Kidney epithelial cell (primary cell): ENCODE results near the gene TCAIM. TPM values are rescaled to one million over a fixed set of nuclear protein-coding genes. Genes with fewer than 3 reads are reported as not detected.
A peak's percentile ranks its signal among the peaks of the same experiment; 100 is the strongest.
"Not testable (repeated sequence)": the region's sequence is repeated elsewhere in the genome, so short reads cannot be mapped to it uniquely, and the experiment has no call there.

ENCODE experiments used
- DNase-seq: peaks from one replicate; pipeline ENCODE4 v3.0.0-alpha.2; 2010; ENCODE audit warnings: low read depth
- H3K27me3 ChIP-seq: 2 replicates; pipeline ENCODE4 v1.6.0; 2011; ENCODE audit warnings: low read length; ENCODE audit not compliant: control insufficient read depth, insufficient read depth
- H3K36me3 ChIP-seq: 2 replicates; pipeline ENCODE4 v1.5.1; 2011; ENCODE audit warnings: low read length; ENCODE audit not compliant: control insufficient read depth, insufficient read depth
- H3K4me3 ChIP-seq: 2 replicates; pipeline ENCODE4 v1.5.1; 2011; ENCODE audit warnings: low read depth, mild to moderate bottlenecking, control low read depth, low read length
- total RNA-seq: library from RNA; depleted of rRNA; stranded (reverse); fragments of >200 nt; gene quantifications from 2 replicates; pipeline ENCODE4 v1.2.3, GENCODE V29; 2015
- TF ChIP-seq, protein P1 (sequence below): IDR thresholded peaks from 2 replicates; pipeline ENCODE4 v1.5.1; 2011; ENCODE audit warnings: mild to moderate bottlenecking, moderate library complexity, low read length, control low read depth, inconsistent platforms; ENCODE audit not compliant: insufficient read depth, poor library complexity, severe bottlenecking

Gene TCAIM
- total RNA-seq, 1 donor from 2014 or later, result 30.3 TPM

DNA sequence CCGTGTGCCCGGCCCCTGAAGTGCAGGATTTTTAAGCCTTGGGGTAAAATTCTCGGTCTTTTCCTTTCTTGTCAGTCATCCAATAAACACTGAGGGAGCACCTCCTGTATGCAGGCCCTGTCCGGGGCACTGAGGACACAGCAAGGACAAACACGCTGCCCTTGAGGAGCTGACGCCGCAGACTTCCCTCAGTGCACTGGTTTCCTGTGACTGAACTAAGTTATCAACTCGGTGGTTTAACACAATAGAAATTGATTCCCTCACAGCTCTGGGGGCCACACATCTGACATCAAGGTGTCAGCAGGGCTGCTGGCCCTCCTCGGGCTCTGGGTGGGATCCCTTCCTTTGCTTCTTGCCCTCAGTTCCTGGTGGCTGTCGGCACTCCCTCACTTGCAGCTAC is 73.8 kb downstream of the TCAIM start:
- Histone ChIP-seq H3K27me3 (no peaks in the 10 kb centered on the region), H3K36me3 (no peaks in the 10 kb centered on the region), H3K4me3 (no peak overlapping the region)
- DNase-seq, result no peak
- TF ChIP-seq, protein P1, sequence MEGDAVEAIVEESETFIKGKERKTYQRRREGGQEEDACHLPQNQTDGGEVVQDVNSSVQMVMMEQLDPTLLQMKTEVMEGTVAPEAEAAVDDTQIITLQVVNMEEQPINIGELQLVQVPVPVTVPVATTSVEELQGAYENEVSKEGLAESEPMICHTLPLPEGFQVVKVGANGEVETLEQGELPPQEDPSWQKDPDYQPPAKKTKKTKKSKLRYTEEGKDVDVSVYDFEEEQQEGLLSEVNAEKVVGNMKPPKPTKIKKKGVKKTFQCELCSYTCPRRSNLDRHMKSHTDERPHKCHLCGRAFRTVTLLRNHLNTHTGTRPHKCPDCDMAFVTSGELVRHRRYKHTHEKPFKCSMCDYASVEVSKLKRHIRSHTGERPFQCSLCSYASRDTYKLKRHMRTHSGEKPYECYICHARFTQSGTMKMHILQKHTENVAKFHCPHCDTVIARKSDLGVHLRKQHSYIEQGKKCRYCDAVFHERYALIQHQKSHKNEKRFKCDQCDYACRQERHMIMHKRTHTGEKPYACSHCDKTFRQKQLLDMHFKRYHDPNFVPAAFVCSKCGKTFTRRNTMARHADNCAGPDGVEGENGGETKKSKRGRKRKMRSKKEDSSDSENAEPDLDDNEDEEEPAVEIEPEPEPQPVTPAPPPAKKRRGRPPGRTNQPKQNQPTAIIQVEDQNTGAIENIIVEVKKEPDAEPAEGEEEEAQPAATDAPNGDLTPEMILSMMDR, result no peak

DNA sequence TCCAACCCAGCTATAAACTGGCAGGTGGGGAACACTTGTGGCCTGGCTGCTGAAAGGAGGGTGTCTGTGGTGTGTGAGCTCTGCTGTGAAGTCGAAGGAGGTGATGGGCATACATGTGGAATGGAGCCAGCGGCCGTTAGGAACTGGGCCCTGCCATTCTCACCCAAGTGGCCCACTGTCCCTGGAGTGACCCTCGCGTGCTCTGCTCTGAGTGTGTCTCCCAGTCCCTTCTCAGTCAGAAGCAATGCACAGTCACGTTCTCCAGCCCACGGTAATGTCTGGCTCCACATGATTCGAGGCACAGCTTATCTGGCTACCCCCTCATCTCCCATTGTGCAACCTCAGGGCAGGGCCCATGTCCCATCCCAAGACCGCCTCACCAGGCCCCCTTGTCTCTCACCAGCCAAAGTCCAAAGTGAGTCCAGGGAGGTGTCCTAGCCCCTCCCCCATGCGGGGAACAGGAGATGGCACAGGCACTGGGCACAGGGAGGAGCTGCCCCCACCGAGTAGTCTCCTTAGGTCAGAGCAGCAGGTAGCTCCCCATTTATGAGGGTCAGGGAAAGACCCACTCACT is 76.0 kb downstream of the TCAIM start:
- Histone ChIP-seq H3K4me3 (no peak overlapping the region), H3K27me3 (no peaks in the 10 kb centered on the region), H3K36me3 (no peaks in the 10 kb centered on the region)
- no peak for DNase-seq
- TF ChIP-seq, protein P1, result no peak

DNA sequence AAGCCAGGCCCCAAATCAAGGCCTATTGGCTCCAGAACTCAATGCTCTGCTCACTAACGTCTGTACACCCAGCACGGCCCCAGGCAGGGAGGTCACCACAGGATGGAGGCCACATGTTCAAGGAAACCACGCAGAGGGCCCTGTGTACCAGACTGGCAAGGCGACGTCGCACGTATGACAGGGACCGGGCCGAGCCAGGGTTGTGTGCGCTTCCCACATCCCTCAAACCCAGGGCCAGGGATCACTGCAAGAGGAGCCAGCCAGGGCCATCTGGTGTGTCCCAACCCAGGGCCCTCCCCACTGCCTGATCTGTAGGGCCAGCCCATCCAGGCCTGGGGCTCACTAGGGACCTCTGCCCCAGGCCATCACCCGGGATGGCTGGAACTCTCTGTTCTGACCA is 76.9 kb downstream of the TCAIM start:
- no peaks in the 10 kb centered on the region for H3K27me3 ChIP-seq
- H3K36me3 ChIP-seq, result no peaks in the 10 kb centered on the region
- DNase-seq, result no peak
- TF ChIP-seq, protein P1, result no peak
- H3K4me3 ChIP-seq, result no peak overlapping the region

DNA sequence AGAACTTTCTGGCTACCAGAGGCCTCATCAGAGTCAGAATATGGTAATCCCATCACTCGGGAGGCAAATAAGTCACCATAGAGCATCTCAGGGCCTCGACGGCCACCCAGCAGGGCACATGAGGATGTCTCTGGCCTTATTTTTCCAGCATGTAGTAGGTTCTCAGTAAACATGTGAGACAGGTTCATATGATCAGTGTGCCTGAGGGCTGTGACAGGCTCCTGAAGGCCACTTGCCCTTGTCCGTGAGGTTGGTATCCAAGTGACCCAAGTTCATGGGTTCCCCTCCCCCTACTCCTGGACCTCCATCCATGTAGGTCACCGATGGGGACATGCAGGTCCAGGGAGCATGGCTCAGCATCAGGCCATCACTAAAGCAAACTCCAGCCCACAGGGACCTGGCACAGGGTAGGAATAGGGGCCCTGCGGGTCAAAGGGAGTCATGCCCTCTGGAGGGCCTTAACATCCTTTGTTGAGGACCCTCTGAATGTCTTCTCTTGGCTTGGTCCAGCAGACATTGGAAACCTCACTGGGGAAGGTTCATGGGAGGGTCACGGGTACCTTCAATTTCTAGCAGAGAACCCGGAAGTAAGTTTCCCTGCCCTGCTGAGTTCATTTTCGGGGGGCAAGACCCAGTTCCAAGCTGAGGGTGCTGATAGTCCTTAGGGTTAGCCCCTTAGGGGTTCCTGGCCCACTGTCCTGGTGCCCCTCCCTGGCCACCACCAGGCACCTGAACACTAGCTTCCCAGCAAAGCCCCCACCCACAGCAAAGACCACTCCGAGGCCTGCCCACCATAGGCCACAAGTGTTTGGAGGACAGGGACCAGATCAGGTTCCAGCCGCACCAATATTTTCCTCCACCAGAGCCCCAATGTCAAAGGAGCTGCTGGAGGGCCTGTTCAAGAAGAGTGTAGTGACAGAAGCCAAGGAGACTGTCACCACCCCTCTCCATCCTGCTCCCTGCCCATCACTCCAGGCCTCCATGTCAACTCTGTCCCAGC is 77.8 kb downstream of the TCAIM start:
- H3K4me3 ChIP-seq, result no peak overlapping the region
- H3K36me3 ChIP-seq, result no peaks in the 10 kb centered on the region
- TF ChIP-seq, protein P1, result no peak
- DNase-seq, result no peak
- H3K27me3 ChIP-seq, result no peaks in the 10 kb centered on the region

DNA sequence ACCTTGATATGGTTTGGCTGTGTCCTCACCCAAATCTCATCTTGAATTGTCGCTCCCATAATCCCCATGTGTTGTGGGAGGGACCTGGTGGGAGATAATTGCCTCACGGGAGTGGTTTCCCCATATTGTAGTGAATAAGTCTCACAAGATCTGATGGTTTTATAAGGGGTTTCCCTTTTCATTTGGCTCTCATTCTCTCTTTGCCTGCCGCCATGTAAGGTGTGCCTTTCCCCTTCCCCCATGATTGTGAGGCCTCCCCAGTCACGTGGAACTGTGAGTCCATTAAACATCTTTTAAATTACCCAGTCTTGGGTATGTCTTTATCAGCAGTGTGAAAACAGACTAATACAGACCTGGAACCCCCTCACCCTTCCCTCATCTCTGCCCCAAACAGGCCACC is 79.6 kb downstream of the TCAIM start:
- H3K4me3 ChIP-seq, H3K27me3 ChIP-seq, H3K36me3 ChIP-seq, DNase-seq: not testable (repeated sequence)

DNA sequence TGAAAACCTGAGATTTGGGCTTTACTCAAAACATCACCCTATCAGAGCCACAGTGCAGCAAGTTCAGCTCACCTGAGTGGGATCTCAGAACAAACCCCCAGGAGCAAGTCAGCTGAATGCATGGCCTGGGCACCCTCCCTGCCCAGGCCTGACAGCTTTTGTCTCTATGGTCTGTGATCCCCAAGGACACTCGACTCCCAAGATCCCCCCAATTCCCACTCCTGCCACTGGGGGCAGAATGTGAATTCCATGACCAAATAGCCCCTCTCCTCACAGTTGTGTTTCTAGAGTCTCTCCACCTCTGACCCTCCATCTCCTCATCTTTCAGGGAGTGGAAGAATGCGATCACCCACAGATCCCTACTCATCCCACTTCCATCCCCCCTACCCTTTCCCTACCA is 80.0 kb downstream of the TCAIM start:
- Histone ChIP-seq H3K36me3 (no peaks in the 10 kb centered on the region), H3K27me3 (no peaks in the 10 kb centered on the region), H3K4me3 (no peak overlapping the region)
- DNase-seq, result no peak
- TF ChIP-seq, protein P1, result peak; percentile 21
